Trophoblast cell (in vitro differentiated cells and primary cell): Measurements from ENCODE around the gene SEMA3G.

Experiments used
- DNase-seq, 2 donors: peaks; one replicate each; pipeline ENCODE4 v3.0.0-alpha.2; 2016
- H2AFZ ChIP-seq: 2 replicates; pipeline ENCODE4 v1.6.1; 2013; ENCODE audit warnings: low read length, moderate library complexity, mild to moderate bottlenecking; ENCODE audit not compliant: insufficient read depth, poor library complexity
- H2AK5ac ChIP-seq: 2 replicates; pipeline ENCODE4 v1.6.1; 2013; ENCODE audit warnings: mild to moderate bottlenecking, low read length
- H2BK120ac ChIP-seq: 2 replicates; pipeline ENCODE4 v1.6.1; 2013; ENCODE audit warnings: low read length, mild to moderate bottlenecking, moderate library complexity; ENCODE audit not compliant: insufficient read depth, poor library complexity
- H2BK12ac ChIP-seq: 2 replicates; pipeline ENCODE4 v1.6.1; 2013; ENCODE audit warnings: mild to moderate bottlenecking, low read length, moderate library complexity
- H2BK5ac ChIP-seq: 2 replicates; pipeline ENCODE4 v1.6.1; 2013; ENCODE audit warnings: low read length, low read depth, moderate library complexity, mild to moderate bottlenecking; ENCODE audit not compliant: poor library complexity
- H3K14ac ChIP-seq: 2 replicates; pipeline ENCODE4 v1.6.1; 2013; ENCODE audit warnings: mild to moderate bottlenecking, low read length
- H3K18ac ChIP-seq: 2 replicates; pipeline ENCODE4 v1.6.1; 2013; ENCODE audit warnings: mild to moderate bottlenecking, low read length
- H3K23ac ChIP-seq: 2 replicates; pipeline ENCODE4 v1.6.1; 2013; ENCODE audit warnings: low read length
- H3K27ac ChIP-seq: 2 replicates; pipeline ENCODE4 v1.5.1; 2013; ENCODE audit warnings: low read depth, mild to moderate bottlenecking, inconsistent platforms, low read length, moderate library complexity
- H3K27me3 ChIP-seq: 2 replicates; pipeline ENCODE4 v1.6.1; 2013; ENCODE audit warnings: inconsistent platforms, mild to moderate bottlenecking, low read length, moderate library complexity; ENCODE audit not compliant: insufficient read depth
- H3K36me3 ChIP-seq, 2 experiments: 1 replicate in 1 of 2; 2 replicates in 1 of 2; pipeline ENCODE4 v1.6.1; 2013; ENCODE audit warnings: low read length in 2 of 2, mild to moderate bottlenecking in 2 of 2, moderate library complexity in 1 of 2; ENCODE audit not compliant: insufficient read depth in 2 of 2, control insufficient read depth in 1 of 2
- H3K4ac ChIP-seq: 2 replicates; pipeline ENCODE4 v1.6.1; 2013; ENCODE audit warnings: low read depth, mild to moderate bottlenecking, low read length, moderate library complexity
- H3K4me1 ChIP-seq, 2 experiments: 1 replicate in 1 of 2; 2 replicates in 1 of 2; pipeline ENCODE4 v1.6.1; 2013; ENCODE audit warnings: low read length in 2 of 2, mild to moderate bottlenecking in 2 of 2, moderate library complexity in 1 of 2; ENCODE audit not compliant: insufficient read depth in 2 of 2, control insufficient read depth in 1 of 2
- H3K4me2 ChIP-seq: 2 replicates; pipeline ENCODE4 v1.6.1; 2013; ENCODE audit warnings: inconsistent platforms, mild to moderate bottlenecking, low read length, moderate library complexity
- H3K4me3 ChIP-seq: 2 replicates; pipeline ENCODE4 v1.5.1; 2013; ENCODE audit warnings: mild to moderate bottlenecking, low read depth, low read length, inconsistent platforms
- H3K79me1 ChIP-seq: one replicate; pipeline ENCODE4 v1.6.1; 2013; ENCODE audit warnings: low read length
- H3K79me2 ChIP-seq: 2 replicates; pipeline ENCODE4 v1.6.1; 2013; ENCODE audit warnings: low read length, mild to moderate bottlenecking; ENCODE audit not compliant: control insufficient read depth, insufficient read depth, poor library complexity
- H3K9ac ChIP-seq: 2 replicates; pipeline ENCODE4 v1.6.1; 2013; ENCODE audit warnings: mild to moderate bottlenecking, low read length
- H3K9me3 ChIP-seq: 2 replicates; pipeline ENCODE4 v1.6.1; 2013; ENCODE audit warnings: low read depth, mild to moderate bottlenecking, control low read depth, inconsistent platforms, low read length; ENCODE audit not compliant: insufficient read depth
- H4K12ac ChIP-seq: 2 replicates; pipeline ENCODE4 v1.6.1; 2013; ENCODE audit warnings: low read depth, mild to moderate bottlenecking, low read length, moderate library complexity
- H4K8ac ChIP-seq: 2 replicates; pipeline ENCODE4 v1.6.1; 2013; ENCODE audit warnings: low read depth, mild to moderate bottlenecking, low read length, moderate library complexity
- H4K91ac ChIP-seq: one replicate; pipeline ENCODE4 v1.6.1; 2013; ENCODE audit warnings: low read depth, mild to moderate bottlenecking, low read length, moderate library complexity
- WGBS: extraction: QIAGEN DNeasy Blood & Tissue Kit; methylation state at CpG from one replicate; pipeline ENCODE4 v1.1.7; 2013; ENCODE audit warnings: missing lambda C conversion rate; ENCODE audit not compliant: insufficient read length, insufficient coverage; ENCODE audit errors: extremely low coverage; 5-methylcytosine and 5-hydroxymethylcytosine counted together

Gene SEMA3G

DNA sequence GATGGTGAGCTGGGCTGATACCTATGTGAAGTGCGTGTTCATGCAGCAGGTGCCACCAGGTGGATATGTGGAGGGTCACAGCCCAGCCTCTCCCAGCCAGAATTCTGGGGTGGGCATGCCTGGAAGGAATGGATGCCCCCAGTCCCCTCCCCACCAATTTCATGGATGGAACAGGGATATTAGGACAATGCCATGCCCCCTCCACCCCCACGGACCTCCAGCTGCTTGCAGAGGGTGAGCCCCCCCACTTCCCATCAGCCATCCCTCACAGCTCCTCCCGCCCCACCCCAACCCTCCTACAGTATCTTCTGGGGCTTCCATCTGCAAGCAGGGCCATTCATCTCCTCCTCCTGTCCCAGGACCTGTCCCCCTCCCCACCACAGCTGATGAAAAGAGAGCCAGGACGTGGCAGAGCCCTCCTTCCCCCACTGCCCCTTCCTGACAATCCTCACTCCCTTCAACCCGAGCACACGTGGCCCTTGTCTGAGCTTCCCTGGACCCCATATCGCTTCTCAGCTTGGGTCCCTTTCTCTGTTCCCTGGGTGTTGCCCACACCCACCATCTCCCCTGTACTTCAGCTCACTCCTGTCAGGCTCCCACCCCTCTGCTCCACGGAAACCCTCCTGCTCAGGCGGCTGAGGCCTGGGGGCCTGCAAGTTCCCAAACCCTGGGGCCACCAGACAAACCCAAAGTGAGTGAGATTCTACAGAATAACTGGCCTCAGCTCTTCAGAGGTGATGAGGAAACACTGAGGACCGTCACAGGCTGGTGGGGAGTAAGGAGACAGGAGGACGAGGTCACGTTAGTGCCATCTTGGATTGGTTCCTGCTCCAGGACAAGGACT, 2.8 kb upstream of the SEMA3G start:
- H3K79me1 ChIP-seq = no peaks in the 10 kb centered on the region
- peaks cover 11 to 16% of the 10 kb centered on the region in 2 experiments for H3K4me1 ChIP-seq
- no peak overlapping the region for H2BK12ac ChIP-seq
- no peak overlapping the region for H2BK5ac ChIP-seq
- H3K36me3 ChIP-seq = no peaks in the 10 kb centered on the region
- H3K27me3 ChIP-seq = no peaks in the 10 kb centered on the region
- no peak overlapping the region for H2AFZ ChIP-seq
- WGBS = no CpG with 5 or more reads among the region's 12 CpGs
- no peak overlapping the region for H4K12ac ChIP-seq
- DNase-seq = no peak
- no peak overlapping the region for H3K4ac ChIP-seq
- H3K9me3 ChIP-seq = peaks cover 3% of the 10 kb centered on the region
- no peak overlapping the region for H3K23ac ChIP-seq
- no peak overlapping the region for H4K91ac ChIP-seq
- H3K4me3 ChIP-seq = no peak overlapping the region
- H2AK5ac ChIP-seq = no peak overlapping the region
- H3K79me2 ChIP-seq = no peaks in the 10 kb centered on the region
- H3K9ac ChIP-seq = no peak overlapping the region
- H4K8ac ChIP-seq = no peak overlapping the region
- H3K18ac ChIP-seq = no peak overlapping the region
- no peak overlapping the region for H3K4me2 ChIP-seq
- H3K14ac ChIP-seq = no peak overlapping the region
- H2BK120ac ChIP-seq = no peak overlapping the region
- no peak overlapping the region for H3K27ac ChIP-seq

DNA sequence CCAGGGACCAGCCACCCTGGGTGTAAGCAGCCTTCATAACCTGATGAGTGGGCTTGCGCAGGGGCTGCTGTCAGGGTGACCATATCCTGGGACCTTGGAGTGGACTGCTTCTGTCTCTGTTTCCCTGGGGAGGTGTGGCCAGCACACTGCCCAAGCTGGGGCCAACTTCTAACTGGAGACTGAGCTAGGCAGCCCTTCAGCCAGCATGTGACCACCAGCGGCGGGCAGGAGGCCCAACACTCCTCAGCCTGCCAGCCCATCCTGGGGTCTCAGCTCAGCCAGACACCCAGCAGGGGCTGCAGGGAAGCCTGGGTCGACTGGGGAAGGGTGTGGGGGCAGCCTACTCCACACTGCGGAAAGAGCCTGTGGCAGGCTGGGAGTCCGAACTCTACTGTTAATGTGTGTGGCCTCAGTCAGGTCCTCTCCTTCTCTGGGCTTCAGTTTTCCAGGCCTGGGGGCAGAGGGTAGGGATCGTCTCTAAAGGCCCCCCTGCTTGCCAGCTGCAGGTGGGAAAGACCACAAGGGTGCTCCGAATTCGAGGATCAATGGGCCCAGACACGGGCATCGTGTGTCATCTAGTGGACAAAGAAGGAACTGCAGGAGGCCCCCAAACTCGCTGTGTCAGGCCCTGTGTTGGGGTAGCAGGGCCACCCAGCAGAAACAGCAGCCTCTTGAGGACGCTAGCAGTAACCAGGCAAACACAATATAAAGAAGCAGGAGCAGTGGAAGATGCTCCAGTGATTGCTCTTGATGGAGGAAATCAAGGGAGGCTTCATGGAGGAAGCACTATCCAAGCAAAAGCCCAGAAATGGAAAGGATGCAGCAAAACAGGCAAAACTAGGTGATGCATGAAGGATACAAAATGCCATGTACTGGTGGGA, 2.0 kb upstream of the SEMA3G start:
- no peak overlapping the region for H3K18ac ChIP-seq
- no peak overlapping the region for H4K8ac ChIP-seq
- no peak overlapping the region for H3K9ac ChIP-seq
- no peak overlapping the region for H4K12ac ChIP-seq
- H3K27ac ChIP-seq = no peak overlapping the region
- no peak overlapping the region for H3K4ac ChIP-seq
- no peak overlapping the region for H3K4me2 ChIP-seq
- H3K4me3 ChIP-seq = peak overlapping the region; percentile 5
- no peak overlapping the region for H2BK120ac ChIP-seq
- peak; percentile 50 to 79 for DNase-seq
- no peak overlapping the region for H3K14ac ChIP-seq
- no peaks in the 10 kb centered on the region for H3K27me3 ChIP-seq
- peaks cover 11 to 16% of the 10 kb centered on the region in 2 experiments for H3K4me1 ChIP-seq
- H3K36me3 ChIP-seq = no peaks in the 10 kb centered on the region
- no peak overlapping the region for H2BK5ac ChIP-seq
- WGBS = no CpG with 5 or more reads among the region's 13 CpGs
- no peaks in the 10 kb centered on the region for H3K79me1 ChIP-seq
- H3K9me3 ChIP-seq = peaks cover 3% of the 10 kb centered on the region
- H2AK5ac ChIP-seq = no peak overlapping the region
- H2AFZ ChIP-seq = no peak overlapping the region
- no peaks in the 10 kb centered on the region for H3K79me2 ChIP-seq
- H2BK12ac ChIP-seq = no peak overlapping the region
- H3K23ac ChIP-seq = no peak overlapping the region
- H4K91ac ChIP-seq = no peak overlapping the region

DNA sequence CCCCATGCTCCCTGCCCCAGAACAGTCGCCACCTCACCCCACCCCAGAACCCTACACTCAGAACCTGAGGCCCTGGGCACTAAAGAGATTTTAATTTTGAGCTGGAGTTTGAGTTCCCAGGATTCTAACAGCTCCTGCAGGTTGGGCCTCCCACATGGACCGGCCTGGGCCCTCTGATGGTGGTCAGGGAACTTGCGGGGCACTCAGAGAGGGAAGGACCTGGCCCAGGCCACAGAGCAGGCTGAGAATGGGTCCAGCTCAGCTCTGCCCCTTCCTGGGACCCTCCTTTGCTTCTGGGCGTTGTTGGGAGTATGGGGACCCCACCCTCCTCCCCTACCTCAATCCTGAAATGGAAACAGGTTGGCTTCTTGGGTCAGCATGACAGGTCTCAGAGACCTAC, 1.1 kb upstream of the SEMA3G start:
- Histone ChIP-seq H3K4me1 (peaks cover 8 to 13% of the 10 kb centered on the region in 2 experiments), H4K8ac (no peak overlapping the region), H2BK120ac (no peak overlapping the region), H3K14ac (no peak overlapping the region), H3K36me3 (no peaks in the 10 kb centered on the region), H4K12ac (no peak overlapping the region), H3K27me3 (no peaks in the 10 kb centered on the region), H2AFZ (no peak overlapping the region), H3K79me2 (no peaks in the 10 kb centered on the region), H3K4me3 (no peak overlapping the region), H3K23ac (no peak overlapping the region), H3K9me3 (peaks cover 3% of the 10 kb centered on the region), H2AK5ac (no peak overlapping the region), H3K4ac (no peak overlapping the region), H3K79me1 (no peaks in the 10 kb centered on the region), H2BK12ac (no peak overlapping the region), H2BK5ac (no peak overlapping the region), H3K18ac (no peak overlapping the region), H3K4me2 (no peak overlapping the region), H3K27ac (no peak overlapping the region), H4K91ac (no peak overlapping the region), H3K9ac (no peak overlapping the region)
- no CpG with 5 or more reads among the region's 4 CpGs for WGBS
- no peak for DNase-seq

DNA sequence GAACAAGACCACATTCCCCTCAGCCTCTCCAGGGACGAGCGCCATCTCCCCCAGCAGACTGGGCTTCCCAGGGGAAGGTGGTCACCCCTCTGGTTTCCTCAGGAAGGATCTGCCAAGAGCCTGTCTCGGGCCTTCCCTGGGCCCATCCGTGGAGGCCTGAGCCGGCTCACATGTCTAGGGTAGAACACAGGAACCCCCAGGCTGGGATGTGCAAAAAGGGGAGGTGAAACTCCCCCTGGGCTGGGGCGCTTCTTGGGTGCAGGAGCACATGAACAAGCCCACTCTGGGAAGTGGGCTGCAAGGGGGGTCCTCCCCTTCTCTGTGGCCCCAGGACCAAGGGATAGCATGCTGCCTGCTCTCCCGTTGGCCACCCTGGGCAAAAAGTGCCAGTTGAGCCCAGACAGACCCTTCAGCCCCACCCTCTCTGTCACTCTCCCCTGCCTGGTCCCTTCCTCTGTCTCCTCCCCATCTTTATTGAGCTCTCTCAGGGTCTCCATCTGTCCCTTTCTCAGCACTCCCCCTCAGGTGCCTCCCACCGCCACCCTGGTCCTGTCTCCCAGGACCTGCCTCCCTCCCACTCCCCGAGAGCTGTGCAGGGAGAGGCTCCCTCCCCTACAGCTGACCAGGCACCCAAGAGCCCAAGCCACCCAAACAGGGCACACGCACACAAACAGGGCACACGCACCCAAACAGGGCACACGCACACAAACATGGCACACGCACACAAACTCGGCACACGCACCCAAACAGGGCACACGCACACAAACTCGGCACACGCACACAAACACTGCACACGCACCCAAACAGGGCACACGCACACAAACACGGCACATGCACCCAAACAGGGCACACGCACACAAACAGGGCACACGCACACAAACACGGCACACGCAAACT, 864 bp downstream of the SEMA3G start:
- Histone ChIP-seq H3K14ac (no peak overlapping the region), H3K9me3 (peaks cover 3% of the 10 kb centered on the region), H2BK120ac (no peak overlapping the region), H3K4me3 (peak overlapping the region; percentile 47), H3K4ac (no peak overlapping the region), H3K27ac (no peak overlapping the region), H2BK5ac (no peak overlapping the region), H3K79me1 (no peaks in the 10 kb centered on the region), H3K27me3 (no peaks in the 10 kb centered on the region), H4K91ac (no peak overlapping the region), H2BK12ac (no peak overlapping the region), H3K4me2 (no peak overlapping the region), H2AFZ (no peak overlapping the region), H3K36me3 (no peaks in the 10 kb centered on the region), H2AK5ac (no peak overlapping the region), H4K12ac (no peak overlapping the region), H3K23ac (no peak overlapping the region), H3K4me1 (no peaks in the 10 kb centered on the region), H3K9ac (no peak overlapping the region), H3K79me2 (no peaks in the 10 kb centered on the region), H3K18ac (no peak overlapping the region), H4K8ac (no peak overlapping the region)
- DNase-seq = no peak
- WGBS = no CpG with 5 or more reads among the region's 25 CpGs
